Measurements from ENCODE around the gene PHF24.

The PHF24 gene

DNA sequence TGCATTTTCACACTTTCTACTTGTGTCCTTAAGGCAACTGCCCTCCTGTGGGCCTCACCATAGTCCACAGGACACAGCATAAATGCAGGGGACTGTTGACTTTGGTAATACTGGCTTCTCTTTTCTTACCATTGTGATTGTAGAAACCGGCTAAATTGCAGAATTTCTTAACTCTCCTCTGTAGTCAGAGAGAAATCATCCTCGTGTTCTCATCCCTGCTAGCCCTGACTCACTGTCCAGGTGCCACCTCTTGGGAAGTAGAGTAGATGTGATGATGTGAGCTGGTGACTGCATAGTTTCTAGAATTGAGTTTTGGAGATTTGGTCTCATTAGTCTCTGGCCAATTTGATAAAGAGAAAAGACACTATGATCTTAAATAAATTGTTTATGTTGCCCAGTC is 5.5 kb downstream of the PHF24 start:
- Histone ChIP-seq H3K4me3 (ENCODE audit: low read depth, low read length) (no peak overlapping the region), H3K9me3 (ENCODE audit: control insufficient read depth, insufficient read depth, low read depth, low read length) (no peaks in the 10 kb centered on the region), H3K4me1 (ENCODE audit: control insufficient read depth, insufficient read depth, low read length) (no peaks in the 10 kb centered on the region), H3K27ac (ENCODE audit: extremely low read depth, low read depth, low read length) (no peak overlapping the region), H3K36me3 (ENCODE audit: control insufficient read depth in 2 of 2, insufficient read depth in 1 of 2, low read length in 2 of 2) (no peaks in the 10 kb centered on the region)
- ChIA-PET POLR2A (no interaction called here), CTCF (interaction anchor here (2.4 kb wide), 1 partner anchor 64 kb away, joined by 9 read pairs; no protein-coding TSS in a partner anchor)
- TF ChIP-seq HOXD13 (CRISPR knock-in tag; IDR thresholded peaks at IDR 0.05; ENCODE audit: borderline replicate concordance) (no peak), SP3 (tag by site-specific recombination; IDR thresholded peaks at IDR 0.05) (no peak), ZBTB7A (tag by site-specific recombination; IDR thresholded peaks at IDR 0.05; ENCODE audit: low read depth) (no peak), ZNF341 (tag by site-specific recombination; IDR thresholded peaks at IDR 0.05; ENCODE audit: low read depth) (no peak), ZNF510 (tag by site-specific recombination; IDR thresholded peaks at IDR 0.05; ENCODE audit: insufficient replicate concordance) (no peak), ZNF239 (tag by site-specific recombination; IDR thresholded peaks at IDR 0.05) (no peak), MZF1 (tag by site-specific recombination; IDR thresholded peaks at IDR 0.05; ENCODE audit: borderline replicate concordance) (no peak)

DNA sequence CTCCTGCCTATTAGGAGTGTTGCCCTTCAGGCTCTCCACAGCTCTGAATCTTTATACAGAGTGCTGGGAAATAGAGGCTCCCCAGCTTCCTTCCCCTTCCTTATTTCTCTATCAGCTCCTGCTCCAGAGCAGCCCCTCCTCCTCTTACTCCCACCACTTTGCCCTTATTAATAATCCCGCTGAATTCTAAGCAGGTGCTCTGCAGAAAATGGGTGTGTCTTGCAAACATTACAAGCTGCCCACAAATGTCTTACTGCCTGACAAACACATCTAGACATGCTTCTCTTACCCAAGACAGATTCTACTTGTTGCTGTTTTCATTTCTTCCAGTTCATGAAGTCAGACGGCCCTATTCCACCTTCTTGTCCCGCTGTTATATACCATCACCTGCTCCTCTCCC is 6.4 kb downstream of the PHF24 start:
- CTCF ChIA-PET = interaction anchor here (0.5 to 3.6 kb wide), 5 partner anchors 10 to 532 kb away, joined by 3 to 18 read pairs (median 3); no protein-coding TSS in a partner anchor
- H3K4me1 ChIP-seq (ENCODE audit: control insufficient read depth, insufficient read depth, low read length) = no peaks in the 10 kb centered on the region
- TF ChIP-seq ZNF157 (tag by site-specific recombination; IDR thresholded peaks at IDR 0.05) (no peak), SCRT2 (tag by site-specific recombination; IDR thresholded peaks at IDR 0.05) (peak; percentile 47; the same call in 1 of the 2 replicates), ZNF624 (tag by site-specific recombination; IDR thresholded peaks at IDR 0.05) (no peak)
- H3K36me3 ChIP-seq (ENCODE audit: control insufficient read depth in 2 of 2, insufficient read depth in 1 of 2, low read length in 2 of 2) = no peaks in the 10 kb centered on the region
- no peak overlapping the region for H3K27ac ChIP-seq (ENCODE audit: extremely low read depth, low read depth, low read length)
- H3K9me3 ChIP-seq (ENCODE audit: control insufficient read depth, insufficient read depth, low read depth, low read length) = no peaks in the 10 kb centered on the region
- H3K4me3 ChIP-seq (ENCODE audit: low read depth, low read length) = no peak overlapping the region
- POLR2A ChIA-PET = no interaction called here

DNA sequence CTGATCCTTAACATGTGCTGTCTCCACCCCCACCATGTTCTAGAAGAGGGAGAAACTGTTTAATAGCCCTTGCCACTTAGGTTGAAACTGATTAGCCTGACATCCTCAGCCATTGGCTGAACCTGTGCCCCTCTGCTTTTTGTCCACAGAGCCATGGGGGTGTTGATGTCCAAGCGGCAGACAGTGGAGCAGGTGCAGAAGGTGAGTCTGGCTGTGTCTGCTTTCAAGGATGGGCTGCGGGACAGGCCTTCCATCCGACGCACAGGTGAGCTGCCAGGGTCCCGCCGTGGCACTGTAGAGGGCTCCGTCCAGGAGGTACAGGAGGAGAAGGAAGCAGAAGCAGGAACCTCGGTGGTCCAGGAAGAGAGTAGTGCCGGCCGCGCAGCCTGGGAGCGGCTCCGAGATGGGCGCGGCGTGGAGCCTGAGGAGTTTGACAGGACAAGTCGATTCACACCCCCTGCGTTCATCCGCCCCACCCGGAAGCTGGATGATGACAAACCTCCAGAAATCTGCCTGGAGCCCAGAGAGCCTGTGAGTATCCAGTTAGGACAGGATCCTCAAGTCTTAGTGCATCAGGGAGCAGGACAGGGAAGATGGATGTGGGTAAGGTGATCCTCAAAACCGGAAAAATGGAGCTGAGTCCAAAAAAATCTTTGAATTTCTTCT is 13.2 kb downstream of the PHF24 start:
- Histone ChIP-seq H3K4me1 (ENCODE audit: control insufficient read depth, insufficient read depth, low read length) (no peaks in the 10 kb centered on the region), H3K4me3 (ENCODE audit: low read depth, low read length) (no peak overlapping the region), H3K9me3 (ENCODE audit: control insufficient read depth, insufficient read depth, low read depth, low read length) (no peaks in the 10 kb centered on the region), H3K36me3 (ENCODE audit: control insufficient read depth in 2 of 2, insufficient read depth in 1 of 2, low read length in 2 of 2) (no peaks in the 10 kb centered on the region), H3K27ac (ENCODE audit: extremely low read depth, low read depth, low read length) (no peak overlapping the region)
- no peak for TF ChIP-seq ZNF544 (tag by site-specific recombination; IDR thresholded peaks at IDR 0.05)
- TF ChIP-seq ZNF266 (tag by site-specific recombination; IDR thresholded peaks at IDR 0.05; ENCODE audit: low read depth) = no peak
- TF ChIP-seq ZNF24 (tag by site-specific recombination; IDR thresholded peaks at IDR 0.05) = no peak
- TF ChIP-seq TRIM28 (IDR thresholded peaks at IDR 0.05; ENCODE audit: borderline replicate concordance, low read length) = no peak
- TF ChIP-seq ZNF202 (tag by site-specific recombination; IDR thresholded peaks at IDR 0.05; ENCODE audit: borderline replicate concordance) = no peak
- TF ChIP-seq ZNF214 (tag by site-specific recombination; IDR thresholded peaks at IDR 0.05; ENCODE audit: borderline replicate concordance) = no peak
- TF ChIP-seq KLF10 (tag by site-specific recombination; IDR thresholded peaks at IDR 0.05) = no peak
- TF ChIP-seq ZNF114 (tag by site-specific recombination; IDR thresholded peaks at IDR 0.05) = no peak
- no peak for TF ChIP-seq ZFHX2 (tag by site-specific recombination; conservative IDR thresholded peaks at IDR 0.05)
- TF ChIP-seq ZNF274 (IDR thresholded peaks at IDR 0.05; ENCODE audit: low read length) = no peak
- TF ChIP-seq ZNF274 (tag by site-specific recombination; IDR thresholded peaks at IDR 0.05; ENCODE audit: borderline replicate concordance) = no peak
- no peak for TF ChIP-seq ZNF391 (tag by site-specific recombination; IDR thresholded peaks at IDR 0.05; ENCODE audit: borderline replicate concordance, low read depth)
- TF ChIP-seq, protein P1, sequence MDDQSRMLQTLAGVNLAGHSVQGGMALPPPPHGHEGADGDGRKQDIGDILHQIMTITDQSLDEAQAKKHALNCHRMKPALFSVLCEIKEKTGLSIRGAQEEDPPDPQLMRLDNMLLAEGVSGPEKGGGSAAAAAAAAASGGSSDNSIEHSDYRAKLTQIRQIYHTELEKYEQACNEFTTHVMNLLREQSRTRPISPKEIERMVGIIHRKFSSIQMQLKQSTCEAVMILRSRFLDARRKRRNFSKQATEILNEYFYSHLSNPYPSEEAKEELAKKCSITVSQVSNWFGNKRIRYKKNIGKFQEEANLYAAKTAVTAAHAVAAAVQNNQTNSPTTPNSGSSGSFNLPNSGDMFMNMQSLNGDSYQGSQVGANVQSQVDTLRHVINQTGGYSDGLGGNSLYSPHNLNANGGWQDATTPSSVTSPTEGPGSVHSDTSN (CRISPR knock-in tag; IDR thresholded peaks at IDR 0.05) = no peak
- TF ChIP-seq ZNF140 (tag by site-specific recombination; IDR thresholded peaks at IDR 0.05) = no peak
- TF ChIP-seq HOXD13 (CRISPR knock-in tag; IDR thresholded peaks at IDR 0.05; ENCODE audit: borderline replicate concordance) = no peak
- TF ChIP-seq, protein P2, sequence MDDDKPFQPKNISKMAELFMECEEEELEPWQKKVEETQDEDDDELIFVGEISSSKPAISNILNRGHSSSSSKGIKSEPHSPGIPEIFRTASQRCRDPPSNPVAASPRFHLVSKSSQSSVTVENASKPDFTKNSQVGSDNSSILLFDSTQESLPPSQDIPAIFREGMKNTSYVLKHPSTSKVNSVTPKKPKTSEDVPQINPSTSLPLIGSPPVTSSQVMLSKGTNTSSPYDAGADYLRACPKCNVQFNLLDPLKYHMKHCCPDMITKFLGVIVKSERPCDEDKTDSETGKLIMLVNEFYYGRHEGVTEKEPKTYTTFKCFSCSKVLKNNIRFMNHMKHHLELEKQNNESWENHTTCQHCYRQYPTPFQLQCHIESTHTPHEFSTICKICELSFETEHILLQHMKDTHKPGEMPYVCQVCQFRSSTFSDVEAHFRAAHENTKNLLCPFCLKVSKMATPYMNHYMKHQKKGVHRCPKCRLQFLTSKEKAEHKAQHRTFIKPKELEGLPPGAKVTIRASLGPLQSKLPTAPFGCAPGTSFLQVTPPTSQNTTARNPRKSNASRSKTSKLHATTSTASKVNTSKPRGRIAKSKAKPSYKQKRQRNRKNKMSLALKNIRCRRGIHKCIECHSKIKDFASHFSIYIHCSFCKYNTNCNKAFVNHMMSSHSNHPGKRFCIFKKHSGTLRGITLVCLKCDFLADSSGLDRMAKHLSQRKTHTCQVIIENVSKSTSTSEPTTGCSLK (tag by site-specific recombination; IDR thresholded peaks at IDR 0.05) = no peak
- CTCF ChIA-PET = interaction anchor here (0.6 to 2.6 kb wide), 5 partner anchors 13 to 334 kb away, joined by 3 to 17 read pairs (median 3); no protein-coding TSS in a partner anchor
- POLR2A ChIA-PET = no interaction called here
